ENCODE measurements around the gene RAD51B.

GRCh38 chr14:68306265-68306933, 486.8 kb downstream of the RAD51B start:
- TF ChIP-seq CTCF (IDR thresholded peaks at IDR 0.05) (no peak), POLR2A (IDR thresholded peaks at IDR 0.05) (no peak), POLR2AphosphoS5 (IDR thresholded peaks at IDR 0.05) (no peak)
